ENCODE data around the gene FARSA. TPM values are rescaled to one million over a fixed set of nuclear protein-coding genes. Genes with fewer than 3 reads are reported as not detected.

The FARSA gene
- total and polyA plus RNA-seq, 2 of the 4 experiments (the other 2 are of a cell fraction) = 49.3 to 80.9 TPM

- Histone ChIP-seq H4K8ac (ENCODE audit: low read depth in 2 of 2, low read length in 2 of 2) (no peak overlapping the region), H2BK5ac (ENCODE audit: low read depth, low read length, poor library complexity, severe bottlenecking) (no peak overlapping the region), H2BK20ac (ENCODE audit: low read depth, low read length) (no peak overlapping the region), H2BK15ac (ENCODE audit: low read depth, low read length) (no peak overlapping the region), H3K4me1 (ENCODE audit: control insufficient read depth, insufficient read depth, low read length) (peaks cover 5% of the 10 kb centered on the region), H3K9me1 (ENCODE audit: insufficient read depth, low read length) (no peaks in the 10 kb centered on the region), H4K5ac (ENCODE audit: low read depth, low read length) (no peak overlapping the region), H4K20me1 (ENCODE audit: insufficient read depth, low read length) (no peaks in the 10 kb centered on the region), H3K27ac (ENCODE audit: insufficient read depth, low read length) (no peak overlapping the region), H3K56ac (ENCODE audit: extremely low read depth, insufficient read depth, low read length) (no peak overlapping the region), H3K4me3 (ENCODE audit: insufficient read depth, low read depth, low read length) (no peak overlapping the region), H3K14ac (replicated peaks; ENCODE audit: low read depth, low read length) (no peak overlapping the region), H3K79me1 (ENCODE audit: low read depth in 1 of 2, low read length in 2 of 2) (peaks cover 6% of the 10 kb centered on the region in 2 experiments; a peak in 3 of 4 replicates), H3K27me3 (ENCODE audit: control insufficient read depth, insufficient read depth, low read length) (peaks cover 40% of the 10 kb centered on the region), H2AFZ (replicated peaks; ENCODE audit: low read length, poor library complexity) (no peak overlapping the region), H2BK120ac (ENCODE audit: low read depth, low read length) (no peak overlapping the region), H3K23ac (ENCODE audit: low read depth, low read length) (no peak overlapping the region), H3K4me2 (ENCODE audit: low read depth, low read length) (no peak overlapping the region), H3K9me3 (ENCODE audit: control insufficient read depth, insufficient read depth, low read length) (peaks cover 13% of the 10 kb centered on the region), H3K36me3 (ENCODE audit: control insufficient read depth, insufficient read depth, low read length) (no peaks in the 10 kb centered on the region), H3K4ac (ENCODE audit: low read depth, low read length) (no peak overlapping the region), H4K91ac (ENCODE audit: insufficient read depth, low read depth, low read length) (no peak overlapping the region), H2AK9ac (replicated peaks; ENCODE audit: low read depth, low read length, poor library complexity) (no peak overlapping the region), H3K18ac (ENCODE audit: low read depth, low read length) (no peak overlapping the region), H3K9ac (ENCODE audit: low read depth, low read length) (no peak overlapping the region), H2AK5ac (ENCODE audit: low read depth, low read length) (no peak overlapping the region)
- intact Hi-C loops (cut with micrococcal nuclease) = no loop called here
- WGBS, 2 experiments (ENCODE audit: extremely low coverage in 2 of 2, insufficient read length in 1 of 2) = 60% methylated on average over 3 of the region's 5 CpGs; no CpG with 5 or more reads in 1 of the 2 experiments
- ATAC-seq (ENCODE audit: low read depth) (no peak), DNase-seq (no peak)
- in situ Hi-C loops (cut with MboI; ENCODE audit: low sequenced_read_pairs) = no loop called here
- TF ChIP-seq SMC3 (IDR thresholded peaks at IDR 0.05; ENCODE audit: low read depth, low read length) = no peak
- TF ChIP-seq CEBPB (IDR thresholded peaks at IDR 0.05; ENCODE audit: low read depth, low read length) = no peak
- TF ChIP-seq ELK1 (IDR thresholded peaks at IDR 0.05; ENCODE audit: borderline replicate concordance, low read depth, low read length) = no peak
- TF ChIP-seq RAD21 (IDR thresholded peaks at IDR 0.05; ENCODE audit: low read length) = no peak
- no peak for TF ChIP-seq MAZ (IDR thresholded peaks at IDR 0.05; ENCODE audit: borderline replicate concordance, low read depth, low read length)
- no TSS peak for BruUV-seq (replicated peaks)
- dilution Hi-C loops (cut with HindIII; ENCODE audit: low sequenced_read_pairs, unreplicated experiment) = no loop called here
- ChIA-PET POLR2A (ENCODE audit: unreplicated experiment) (no interaction called here), CTCF (no interaction called here)
Observed at GRCh38 chr19:12886651-12886968, 46.9 kb downstream of the FARSA start.

All from IMR-90 (cell line).